HG03103 (cell line): ENCODE measurements around the gene WASF2.
"Not testable (repeated sequence)": the region's sequence is repeated elsewhere in the genome, so short reads cannot be mapped to it uniquely, and the experiment has no call there.

Experiments
- ATAC-seq: cut with Tn5 transposase; IDR thresholded peaks from one replicate; pipeline ENCODE4 v1.9.1; 2021; ENCODE audit warnings: low read depth; ENCODE audit not compliant: unreplicated experiment

WASF2 gene

DNA sequence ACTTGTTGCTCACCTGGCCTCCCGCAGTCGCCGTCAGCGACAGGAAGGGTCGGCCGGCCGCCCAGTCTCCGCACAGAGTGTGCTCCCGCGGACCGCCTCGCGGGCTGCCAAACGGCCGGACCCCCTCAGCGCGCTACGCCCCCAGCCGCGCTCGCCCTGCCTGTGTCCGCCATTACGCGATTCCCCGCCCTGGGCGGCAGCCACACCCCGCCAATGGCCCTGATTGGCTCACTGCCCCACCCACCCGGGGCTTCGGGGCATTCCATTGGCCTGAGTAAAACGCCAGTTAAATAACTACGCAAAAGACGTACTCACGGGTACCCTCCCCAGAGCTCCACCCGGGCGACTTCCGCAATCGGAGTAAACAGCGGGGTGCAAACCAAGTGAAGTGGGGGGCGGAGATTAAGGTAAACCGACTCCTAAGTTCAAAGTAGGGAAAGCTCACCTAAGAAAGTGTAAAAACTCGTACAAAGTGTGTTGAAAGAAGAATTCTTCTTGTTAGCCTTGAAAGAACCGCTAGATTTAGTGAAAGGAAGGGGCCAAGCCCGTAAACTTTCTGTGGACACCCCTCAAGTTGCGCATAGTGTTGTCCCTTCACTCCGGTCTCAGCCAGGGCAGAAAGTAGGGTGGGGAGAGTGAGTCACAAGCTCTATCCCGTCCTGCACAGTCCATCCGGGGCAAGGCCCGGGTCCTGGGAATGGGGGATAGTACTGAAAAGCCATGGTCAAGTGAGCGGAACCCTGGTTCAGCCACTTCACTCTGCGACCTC is at the start of gene WASF2:
Gene WASF2, minus strand, starts transcription at position 195 of the 769 bp plus-strand sequence. CDS start 61,277 bp downstream, outside the sequence.
- peak; percentile 80 for ATAC-seq

DNA sequence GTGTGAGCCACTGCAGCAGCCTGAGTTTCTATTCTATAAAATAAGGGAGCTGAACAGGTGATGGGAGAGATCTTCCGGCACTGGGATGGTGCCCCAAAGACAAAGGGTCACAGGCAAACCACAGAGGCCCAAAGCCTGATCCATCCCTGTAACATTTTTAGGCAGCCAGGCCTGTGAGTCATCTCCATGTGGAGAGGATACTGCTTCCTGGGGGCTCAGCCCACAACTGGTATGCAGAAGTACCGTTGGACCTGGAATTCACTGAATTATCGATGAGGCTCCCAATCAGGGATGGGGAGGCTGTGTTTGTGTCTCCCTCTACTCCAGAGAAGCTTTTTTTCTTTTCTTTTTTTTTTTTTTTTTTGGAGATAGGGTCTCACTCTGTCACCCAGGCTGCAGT is 48.8 kb upstream of the WASF2 start:
- ATAC-seq, result no peak

GRCh38 chr1:27538305-27538676 is 48.3 kb upstream of the WASF2 start:
- ATAC-seq, result not testable (repeated sequence)

DNA sequence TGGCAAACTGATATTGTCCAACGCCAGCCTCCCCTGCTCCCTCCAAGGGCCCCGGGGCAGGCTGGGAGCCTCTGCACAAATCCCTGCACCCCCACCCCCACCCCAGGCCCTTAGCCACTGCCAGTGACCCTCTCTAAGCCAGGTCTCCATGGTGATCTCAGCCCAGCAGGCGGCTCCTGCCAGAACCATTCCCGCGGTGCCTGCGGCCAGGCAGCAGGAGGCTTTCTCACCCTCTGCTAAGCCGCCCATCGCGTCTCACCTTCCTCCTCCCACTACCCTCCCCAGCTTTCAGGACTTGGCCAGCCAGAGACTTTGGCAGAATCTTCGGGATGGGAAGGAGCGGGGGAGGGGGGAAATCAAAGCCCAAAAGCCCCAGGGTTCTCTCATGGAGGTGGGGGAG is 46.8 kb upstream of the WASF2 start:
- ATAC-seq, result no peak

DNA sequence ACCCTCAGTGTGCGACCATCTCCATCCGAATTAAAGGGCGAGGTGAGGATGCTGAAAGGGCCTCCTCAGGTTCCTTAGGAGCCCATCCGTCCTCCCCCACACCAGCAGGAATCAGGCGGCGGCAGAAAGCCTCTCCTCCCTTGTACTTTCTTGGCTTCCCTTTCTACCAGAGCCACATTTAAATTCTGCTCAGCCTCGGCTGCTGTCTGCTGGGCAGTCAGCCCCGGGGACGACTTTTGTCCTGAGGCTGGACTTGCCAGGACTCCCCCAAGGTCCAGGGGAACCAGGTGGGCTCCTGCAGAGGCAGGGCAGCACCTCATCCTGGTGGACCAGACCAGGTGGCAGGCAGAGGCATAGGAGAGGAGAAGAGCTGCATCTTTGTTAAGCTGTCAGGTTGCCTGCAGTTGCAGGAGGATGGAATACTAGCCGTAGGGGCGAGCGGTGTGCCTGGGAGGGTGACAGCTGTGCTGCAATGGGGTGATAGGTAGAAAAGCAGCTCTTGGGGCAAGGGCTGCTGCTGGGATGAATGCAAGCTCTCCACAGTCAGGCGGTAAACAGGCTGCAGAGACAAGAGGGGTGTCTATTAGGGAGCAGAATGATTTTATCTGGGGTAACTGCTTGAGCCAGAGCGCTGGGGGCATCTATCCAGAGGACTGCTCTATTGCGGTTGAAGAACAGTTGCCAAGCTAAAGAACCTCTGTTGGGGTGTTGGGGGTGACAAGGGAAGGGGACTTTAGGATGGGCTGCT is 46.2 kb upstream of the WASF2 start:
- no peak for ATAC-seq

GRCh38 chr1:27535386-27535785 is 45.4 kb upstream of the WASF2 start:
- ATAC-seq, result no peak

DNA sequence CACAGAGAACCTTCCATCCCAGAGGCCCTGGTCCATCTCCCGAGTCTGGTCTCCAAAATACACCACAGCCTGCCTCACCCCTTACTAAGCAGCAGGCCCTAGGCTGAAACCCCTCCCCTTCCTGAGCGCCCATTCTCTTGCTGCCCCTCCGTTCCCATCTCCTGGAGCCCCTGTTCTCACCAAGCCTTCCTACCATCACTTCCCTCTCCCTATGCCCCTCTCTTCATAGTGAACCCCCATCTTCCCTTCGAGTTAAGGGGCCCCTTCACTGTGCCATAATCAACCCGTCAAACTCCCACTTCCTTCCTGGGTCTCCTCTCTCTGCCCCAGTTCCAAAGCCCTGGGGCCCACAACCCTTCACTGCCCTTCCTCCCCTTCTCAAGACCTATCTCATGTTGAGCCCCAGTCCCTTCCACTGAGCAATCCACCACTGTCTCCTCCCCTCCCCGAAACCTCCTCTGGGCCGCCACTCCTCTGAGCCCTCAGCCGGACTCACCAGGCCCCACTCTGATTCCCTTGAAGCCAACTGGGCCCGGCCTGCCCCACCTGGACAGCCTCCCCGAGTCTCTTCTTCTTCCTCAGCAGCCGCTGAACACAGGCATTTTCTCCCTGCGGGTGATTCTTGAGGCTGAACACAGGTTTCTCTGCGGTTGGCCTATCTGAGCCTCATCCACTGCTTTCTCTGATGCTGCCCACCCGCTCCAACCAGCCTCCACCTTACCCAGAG is 42.2 kb upstream of the WASF2 start:
- no peak for ATAC-seq

DNA sequence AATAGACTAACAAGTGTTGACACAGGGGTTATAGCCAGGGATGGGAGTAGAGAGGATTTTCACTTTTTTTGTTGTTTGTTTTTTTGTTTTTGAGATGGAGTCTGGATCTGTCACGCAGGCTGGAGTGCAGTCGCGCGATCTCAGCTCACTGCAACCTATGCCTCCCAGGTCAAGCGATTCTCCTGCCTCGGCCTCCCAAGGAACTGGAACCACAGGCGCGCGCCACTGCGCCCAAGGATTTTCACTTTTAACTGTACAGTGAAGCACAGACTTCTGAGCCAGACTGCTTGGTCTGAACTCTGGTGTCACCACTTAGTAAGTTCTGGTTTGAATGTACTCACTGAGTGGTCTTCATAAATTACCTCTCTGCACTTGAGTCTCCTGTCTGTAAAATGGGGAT is 40.2 kb upstream of the WASF2 start:
- ATAC-seq, result no peak

DNA sequence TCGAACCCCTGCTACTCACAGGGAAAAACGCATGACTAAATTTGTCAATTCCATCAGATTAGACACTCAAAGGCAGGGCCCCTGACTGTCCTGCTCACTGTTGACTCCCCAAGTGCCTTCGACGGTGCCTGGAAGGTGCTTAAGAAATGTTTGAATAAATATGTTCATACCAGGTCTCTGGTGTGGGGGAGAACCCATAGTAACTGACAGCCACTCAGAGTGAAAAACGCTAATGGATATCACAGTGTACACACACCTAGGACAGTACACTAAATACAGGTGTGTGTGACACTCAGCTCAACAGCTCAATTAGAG is 39.7 kb upstream of the WASF2 start:
- ATAC-seq, result no peak

DNA sequence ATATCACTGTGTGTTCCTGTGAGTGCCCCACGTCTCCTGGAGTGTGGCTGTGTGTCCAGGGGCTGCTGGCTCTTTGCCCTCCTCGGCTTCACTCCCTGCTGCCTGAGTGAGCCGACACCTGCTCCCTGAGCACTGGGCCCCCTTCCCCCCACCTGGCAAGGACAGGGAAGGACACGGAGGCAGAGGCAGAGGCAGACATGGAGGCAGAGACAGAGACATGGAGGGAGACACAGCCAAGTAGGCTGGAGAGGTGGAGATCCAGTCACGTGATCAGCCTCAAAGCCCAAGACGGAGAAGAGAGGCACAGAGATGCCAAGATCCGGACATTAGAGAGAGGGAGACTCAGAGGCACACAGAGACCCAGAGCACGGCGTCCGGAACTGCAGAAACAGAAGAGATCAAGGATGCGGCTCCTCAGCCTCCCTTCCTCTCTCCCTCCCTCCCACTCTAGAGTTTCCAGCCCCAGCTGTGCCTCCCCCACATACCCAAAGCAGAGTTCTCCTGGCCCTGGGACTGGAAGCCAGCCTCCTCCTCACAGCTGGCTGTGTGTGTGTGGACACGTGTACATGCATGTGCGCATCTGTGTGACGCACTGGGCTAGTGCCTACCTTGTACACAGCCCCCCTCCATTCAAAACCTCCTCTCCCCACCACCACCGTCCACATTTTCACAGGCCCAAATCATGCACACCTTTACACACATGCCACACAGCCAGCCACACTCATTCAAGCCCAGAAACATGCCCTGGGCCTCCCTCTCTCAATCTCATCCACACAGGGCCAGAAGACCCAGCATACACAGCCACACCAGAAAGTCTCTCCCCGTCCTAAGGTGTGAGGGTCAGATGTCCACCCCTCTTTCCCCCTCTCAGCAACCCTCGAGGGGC is 39.1 kb upstream of the WASF2 start:
- no peak for ATAC-seq

- ATAC-seq, result no peak
Observed at GRCh38 chr1:27527890-27528817, 38.2 kb upstream of the WASF2 start.

GRCh38 chr1:27527223-27527889 is 37.4 kb upstream of the WASF2 start:
- ATAC-seq, result no peak

GRCh38 chr1:27526569-27527222 is 36.7 kb upstream of the WASF2 start:
- ATAC-seq, result no peak

DNA sequence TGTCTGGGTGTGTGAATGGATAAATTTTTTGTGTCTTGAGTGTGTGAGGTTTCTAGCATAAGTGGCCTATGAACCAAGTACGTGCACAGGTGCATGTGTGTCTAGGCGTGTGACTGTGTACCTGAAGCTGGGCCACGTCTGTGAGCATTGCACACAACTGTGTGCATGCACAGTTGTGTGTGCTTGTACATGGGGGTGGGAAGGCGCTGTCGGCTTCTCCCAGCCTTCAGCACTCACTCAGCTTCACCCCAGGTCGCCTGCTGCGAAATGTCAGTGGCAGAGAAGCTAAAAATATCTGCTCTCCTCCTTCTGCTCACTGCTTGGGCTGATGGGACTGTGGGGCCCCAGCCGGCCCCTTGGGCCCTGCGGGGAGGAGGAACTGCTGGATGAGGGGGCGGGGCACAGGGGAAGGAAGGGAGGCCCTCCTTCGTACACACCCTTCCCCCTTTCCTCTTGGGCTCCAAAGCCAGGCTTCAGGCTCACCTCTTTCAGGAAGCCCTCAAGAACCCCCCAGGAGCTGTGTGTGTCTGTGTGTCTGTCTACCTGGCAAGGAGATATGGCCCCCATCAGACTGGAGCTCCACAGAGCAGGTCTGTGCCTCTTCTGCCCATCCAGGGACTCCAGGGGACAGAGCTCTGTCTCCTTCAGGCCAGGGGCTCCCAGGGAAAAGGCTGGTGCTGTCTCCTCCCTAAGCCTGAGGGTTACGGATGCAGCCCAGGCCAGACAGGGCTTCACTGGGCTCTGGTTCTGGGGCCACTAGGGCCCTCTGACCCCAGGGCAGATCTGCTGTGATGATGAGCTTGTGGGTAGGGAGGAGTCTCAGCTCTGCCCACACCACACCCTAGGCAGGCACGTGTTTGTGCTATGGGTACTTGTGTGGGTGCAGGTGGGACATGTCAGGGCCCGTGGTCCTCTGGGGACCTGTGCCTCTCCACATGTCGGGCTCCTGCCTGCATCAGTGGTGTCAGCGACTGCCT is 35.6 kb upstream of the WASF2 start:
- ATAC-seq, result peak; percentile 51

GRCh38 chr1:27523337-27524020 is 33.5 kb upstream of the WASF2 start:
- ATAC-seq, result no peak

- no peak for ATAC-seq
Observed at GRCh38 chr1:27522432-27523336, 32.7 kb upstream of the WASF2 start.
